ENCODE measurements around the gene USP49. TPM values are rescaled to one million over a fixed set of nuclear protein-coding genes. Genes with fewer than 3 reads are reported as not detected.

USP49 gene
- total and polyA plus RNA-seq, 11 donors = 0.87 to 3.4 (median 1.7) TPM

- DNase-seq (no peak), ATAC-seq (no peak)
- Histone ChIP-seq H3K9me3 (no peaks in the 10 kb centered on the region), H3K4me3 (no peak overlapping the region), H3K4me1 (peaks cover 3 to 35% (median 22%) of the 10 kb centered on the region in 12 donors), H3K27ac (peak overlapping the region in 2 of 12 donors; percentile 44 to 51), H3K36me3 (peaks cover 0 to 50% (median 43%) of the 10 kb centered on the region in 9 donors), H3K27me3 (no peaks in the 10 kb centered on the region)
- WGBS, 4 donors = 47 to 56% (median 49%) methylated on average over 4 of the region's 4 CpGs
- TF ChIP-seq POLR2A (IDR thresholded peaks at IDR 0.05) = no peak
- no peak for TF ChIP-seq CTCF (IDR thresholded peaks at IDR 0.05)
- intact Hi-C loops (cut with DNase I) = loop anchor here in 1 of 10 donors (5.0 kb wide), 1 partner anchor 120 kb away; no protein-coding TSS in a partner anchor
These were observed 22.4 kb upstream of the USP49 start for GRCh38 chr6:41917528-41917927.

- 96 to 100% (median 98%) methylated on average over 4 of the region's 4 CpGs for WGBS, 4 donors
- H3K27ac ChIP-seq = no peak overlapping the region
- peaks cover 3 to 24% (median 9%) of the 10 kb centered on the region in 12 donors for H3K4me1 ChIP-seq
- intact Hi-C loops (cut with DNase I) = loop anchor here in 1 of 10 donors (5.0 kb wide), 1 partner anchor 118 kb away; no protein-coding TSS in a partner anchor
- no peaks in the 10 kb centered on the region for H3K9me3 ChIP-seq
- DNase-seq = no peak
- no peak for ATAC-seq
- H3K36me3 ChIP-seq = peaks cover 0 to 70% (median 48%) of the 10 kb centered on the region in 9 donors
- H3K4me3 ChIP-seq = no peak overlapping the region
- H3K27me3 ChIP-seq = no peaks in the 10 kb centered on the region
- TF ChIP-seq POLR2A (IDR thresholded peaks at IDR 0.05) (no peak), CTCF (IDR thresholded peaks at IDR 0.05) (no peak)
These were observed 19.8 kb upstream of the USP49 start for GRCh38 chr6:41914869-41915530.

DNA sequence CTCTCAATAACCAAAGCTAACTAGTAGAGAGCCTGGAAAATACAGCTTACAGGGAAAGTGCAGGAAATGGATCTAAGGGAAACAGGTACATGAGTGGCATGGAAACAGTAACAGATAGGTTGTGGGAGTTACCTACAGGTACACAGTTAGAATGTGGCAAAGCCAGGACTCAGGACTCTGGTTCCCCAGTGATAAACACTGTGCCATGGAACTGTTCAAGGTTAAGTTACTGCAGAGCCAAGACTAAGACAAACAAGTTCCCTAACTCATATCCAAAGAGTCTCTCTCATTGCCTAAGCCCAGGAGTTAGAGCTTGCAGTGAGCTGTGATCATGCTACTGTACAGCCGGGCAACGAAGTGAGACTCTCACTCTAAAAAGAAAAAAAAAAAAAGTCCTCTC lies 19.2 kb upstream of the USP49 start:
- peaks cover 0 to 18% (median 3%) of the 10 kb centered on the region in 12 donors for H3K4me1 ChIP-seq
- intact Hi-C loops (cut with DNase I) = no loop called here
- H3K27ac ChIP-seq = no peak overlapping the region
- DNase-seq (no peak), ATAC-seq (no peak)
- H3K4me3 ChIP-seq = no peak overlapping the region
- TF ChIP-seq CTCF (IDR thresholded peaks at IDR 0.05) (no peak), POLR2A (IDR thresholded peaks at IDR 0.05) (no peak)
- H3K36me3 ChIP-seq = peaks cover 0 to 77% (median 51%) of the 10 kb centered on the region in 9 donors
- H3K27me3 ChIP-seq = no peaks in the 10 kb centered on the region
- no peaks in the 10 kb centered on the region for H3K9me3 ChIP-seq
- 82 to 92% (median 90%) methylated on average over 2 of the region's 2 CpGs for WGBS, 4 donors

DNA sequence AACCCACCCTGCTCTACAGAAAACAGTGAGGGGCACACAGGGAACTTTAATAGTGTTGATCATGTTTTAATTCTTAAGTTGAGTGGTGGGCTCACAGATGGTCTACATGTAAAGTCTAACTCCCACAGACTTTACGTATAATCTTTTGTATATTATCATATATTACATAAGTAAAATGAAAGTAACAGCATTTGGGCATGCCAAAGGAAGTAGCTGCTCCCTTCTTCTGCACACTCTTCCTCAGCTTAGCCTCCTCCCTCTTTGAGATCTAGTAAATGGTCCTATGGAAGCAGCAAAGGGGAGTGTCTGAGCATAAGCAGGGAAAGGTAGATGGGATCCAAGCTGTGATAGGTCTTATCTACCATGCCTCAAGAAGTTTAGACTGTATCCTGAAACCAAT lies 14.6 kb upstream of the USP49 start:
- Histone ChIP-seq H3K9me3 (no peaks in the 10 kb centered on the region), H3K4me1 (peaks cover 0 to 7% (median 0%) of the 10 kb centered on the region in 12 donors), H3K36me3 (peaks cover 0 to 95% (median 74%) of the 10 kb centered on the region in 9 donors), H3K4me3 (no peak overlapping the region), H3K27me3 (no peaks in the 10 kb centered on the region), H3K27ac (no peak overlapping the region)
- TF ChIP-seq POLR2A (IDR thresholded peaks at IDR 0.05) (no peak), CTCF (IDR thresholded peaks at IDR 0.05) (no peak)
- 95 to 97% (median 96%) methylated on average over 1 of the region's 1 CpG for WGBS, 4 donors
- no peak for ATAC-seq
- intact Hi-C loops (cut with DNase I) = no loop called here
- DNase-seq = no peak

All from heart left ventricle (tissue), 16 donors.